ENCODE data around the gene SMARCAD1. TPM values are rescaled to one million over a fixed set of nuclear protein-coding genes. Genes with fewer than 3 reads are reported as not detected.
A peak's percentile ranks its signal among the peaks of the same experiment; 100 is the strongest.

SMARCAD1 gene
- total and polyA plus RNA-seq, 9 of the 15 experiments (the other 6 are each of a cell fraction or from before 2014, with no cell fraction given), result 11.2 to 52.2 (median 34.6) TPM

DNA sequence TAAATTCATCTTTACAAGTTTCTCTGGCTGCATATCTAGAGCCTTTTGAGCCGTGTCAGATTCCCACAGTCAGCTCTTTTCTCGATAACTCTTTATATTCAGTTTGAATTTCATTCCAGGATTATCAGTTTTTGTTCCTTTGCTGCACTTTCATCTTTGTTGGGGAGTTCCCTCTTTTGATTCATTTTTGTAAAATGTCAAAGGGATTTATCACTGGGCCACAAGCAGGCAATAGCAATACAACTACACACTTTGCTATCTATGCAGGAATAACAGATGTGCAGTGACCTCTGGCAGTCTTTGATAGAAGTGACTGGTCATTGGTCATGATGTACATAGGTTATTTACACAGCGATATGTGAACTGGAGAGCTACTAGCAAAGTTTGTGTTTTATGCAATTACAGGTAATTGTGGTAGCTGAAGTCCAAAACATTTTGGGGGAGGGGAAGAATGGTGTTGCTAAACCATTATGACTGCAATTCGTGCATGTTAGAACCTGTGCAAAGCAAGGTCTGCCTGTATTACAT, 91.1 kb downstream of the SMARCAD1 start (continued):
- TF ChIP-seq FOXK2 (conservative IDR thresholded peaks at IDR 0.05 in 1 of 2, IDR thresholded peaks at IDR 0.05 in 1 of 2; ENCODE audit: low read depth in 2 of 2) (peak; percentile 41 to 53; a peak in 1 of 4 replicates), TCFL5 (CRISPR knock-in tag; conservative IDR thresholded peaks at IDR 0.05) (no peak), ZNF764 (CRISPR knock-in tag; IDR thresholded peaks at IDR 0.05; ENCODE audit: low read depth) (no peak), SRSF9 (IDR thresholded peaks at IDR 0.05; ENCODE audit: borderline replicate concordance, low read depth, low read length) (no peak), HDAC6 (IDR thresholded peaks at IDR 0.05; ENCODE audit: low read depth, low read length) (no peak), RBM14 (IDR thresholded peaks at IDR 0.05; ENCODE audit: borderline replicate concordance, insufficient read depth, low read depth, low read length) (no peak), BMI1 (IDR thresholded peaks at IDR 0.05; ENCODE audit: low read length) (no peak), KLF16 (IDR thresholded peaks at IDR 0.05) (peak; percentile 60; the same call in 1 of the 2 replicates), EHMT2 (IDR thresholded peaks at IDR 0.05) (no peak), POLR3G (IDR thresholded peaks at IDR 0.05; ENCODE audit: extremely low read depth, insufficient read length, insufficient replicate concordance) (no peak), UBTF (IDR thresholded peaks at IDR 0.05; ENCODE audit: borderline replicate concordance in 1 of 2, low read depth in 2 of 2, low read length in 2 of 2) (no peak), NR3C1 (CRISPR knock-in tag; IDR thresholded peaks at IDR 0.05) (no peak), ZNF384 (IDR thresholded peaks at IDR 0.05; ENCODE audit: low read depth, low read length) (no peak), KLF13 (tag; IDR thresholded peaks at IDR 0.05; ENCODE audit: borderline replicate concordance, low read depth) (no peak), ZFP30 (CRISPR knock-in tag; IDR thresholded peaks at IDR 0.05; ENCODE audit: borderline replicate concordance) (no peak), BCLAF1 (IDR thresholded peaks at IDR 0.05; ENCODE audit: borderline replicate concordance in 1 of 2, control insufficient read depth in 1 of 2, low read depth in 2 of 2, low read length in 1 of 2) (no peak), GTF2E2 (tag; IDR thresholded peaks at IDR 0.05) (no peak), DPF2 (IDR thresholded peaks at IDR 0.05) (peak; percentile 80)
- TF ChIP-seq, protein P1, sequence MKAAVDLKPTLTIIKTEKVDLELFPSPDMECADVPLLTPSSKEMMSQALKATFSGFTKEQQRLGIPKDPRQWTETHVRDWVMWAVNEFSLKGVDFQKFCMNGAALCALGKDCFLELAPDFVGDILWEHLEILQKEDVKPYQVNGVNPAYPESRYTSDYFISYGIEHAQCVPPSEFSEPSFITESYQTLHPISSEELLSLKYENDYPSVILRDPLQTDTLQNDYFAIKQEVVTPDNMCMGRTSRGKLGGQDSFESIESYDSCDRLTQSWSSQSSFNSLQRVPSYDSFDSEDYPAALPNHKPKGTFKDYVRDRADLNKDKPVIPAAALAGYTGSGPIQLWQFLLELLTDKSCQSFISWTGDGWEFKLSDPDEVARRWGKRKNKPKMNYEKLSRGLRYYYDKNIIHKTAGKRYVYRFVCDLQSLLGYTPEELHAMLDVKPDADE (conservative IDR thresholded peaks at IDR 0.05; ENCODE audit: control insufficient read depth, low read depth, low read length), result no peak
- TF ChIP-seq, protein P2, sequence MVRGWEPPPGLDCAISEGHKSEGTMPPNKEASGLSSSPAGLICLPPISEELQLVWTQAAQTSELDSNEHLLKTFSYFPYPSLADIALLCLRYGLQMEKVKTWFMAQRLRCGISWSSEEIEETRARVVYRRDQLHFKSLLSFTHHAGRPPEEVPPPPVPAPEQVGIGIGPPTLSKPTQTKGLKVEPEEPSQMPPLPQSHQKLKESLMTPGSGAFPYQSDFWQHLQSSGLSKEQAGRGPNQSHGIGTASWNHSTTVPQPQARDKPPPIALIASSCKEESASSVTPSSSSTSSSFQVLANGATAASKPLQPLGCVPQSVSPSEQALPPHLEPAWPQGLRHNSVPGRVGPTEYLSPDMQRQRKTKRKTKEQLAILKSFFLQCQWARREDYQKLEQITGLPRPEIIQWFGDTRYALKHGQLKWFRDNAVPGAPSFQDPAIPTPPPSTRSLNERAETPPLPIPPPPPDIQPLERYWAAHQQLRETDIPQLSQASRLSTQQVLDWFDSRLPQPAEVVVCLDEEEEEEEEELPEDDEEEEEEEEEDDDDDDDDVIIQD (CRISPR knock-in tag; IDR thresholded peaks at IDR 0.05), result no peak

All from K562 (cell line).